B cell (primary cell): Measurements from ENCODE around the gene GALNT5. TPM values are rescaled to one million over a fixed set of nuclear protein-coding genes. Genes with fewer than 3 reads are reported as not detected.

ENCODE experiments used
- ATAC-seq: fragments of 200-7000 bp; cut with Tn5 transposase; one replicate; pipeline ENCODE4 v1.10.0; 2021; ENCODE audit warnings: low read depth, mild to moderate bottlenecking, moderate number of reproducible peaks, moderate library complexity
- CTCF ChIA-PET: fragments of 350-600 bp; sonication (Branson Sonifier 250); formaldehyde crosslinking; loops from one replicate; lab custom pipeline; 2021; ENCODE audit warnings: antibody characterized with exemption, inconsistent platforms; lab: Charles Lee
- POLR2A ChIA-PET: fragments of 350-600 bp; sonication (Branson Sonifier 250); formaldehyde crosslinking; loops from one replicate; lab custom pipeline; 2021; ENCODE audit warnings: antibody characterized with exemption; lab: Charles Lee
- DNase-seq: peaks from one replicate; pipeline ENCODE4 v3.0.0; 2013
- H2AFZ ChIP-seq: 2 replicates; pipeline ENCODE4 v1.6.1; 2012; ENCODE audit warnings: mild to moderate bottlenecking, low read depth, low read length; ENCODE audit not compliant: insufficient read depth, poor library complexity, severe bottlenecking
- H3K27ac ChIP-seq, 2 donors: 1 replicate in 1 of 2; 2 replicates in 1 of 2; pipeline ENCODE4 v1.5.1; 2012 to 2013; ENCODE audit warnings: low read length in 2 of 2, mild to moderate bottlenecking in 2 of 2, moderate library complexity in 1 of 2
- H3K27me3 ChIP-seq, 4 experiments: fragments of 200-600 bp in 1 of 4; sonication (generic) in 1 of 4; replicated peaks in 1 of 4; 1 replicate in 2 of 4; 2 replicates in 2 of 4; pipeline versions ENCODE4 v1.6.1 to v1.7.0; 2013 to 2016; ENCODE audit warnings: low read length in 3 of 4, mild to moderate bottlenecking in 2 of 4, mixed read lengths in 1 of 4, moderate library complexity in 1 of 4; ENCODE audit not compliant: insufficient read depth in 4 of 4, control insufficient read depth in 3 of 4; ENCODE audit errors: control extremely low read depth in 1 of 4
- H3K36me3 ChIP-seq, 2 experiments: replicated peaks in 1 of 2; 1 replicate in 1 of 2; 2 replicates in 1 of 2; pipeline versions ENCODE4 v1.6.1 to v1.7.1; 2013; ENCODE audit warnings: low read length in 1 of 2; ENCODE audit not compliant: insufficient read depth in 2 of 2, control insufficient read depth in 1 of 2; ENCODE audit errors: control extremely low read depth in 1 of 2, extremely low read depth in 1 of 2
- H3K4me1 ChIP-seq, 2 donors: fragments of 200-600 bp in 1 of 2; sonication (generic) in 1 of 2; 1 replicate in 1 of 2; 2 replicates in 1 of 2; pipeline versions ENCODE4 v1.5.1 to v1.6.1; 2013 to 2017; ENCODE audit warnings: low read length in 2 of 2; ENCODE audit not compliant: control insufficient read depth in 2 of 2, insufficient read depth in 2 of 2
- H3K4me2 ChIP-seq: replicated peaks from 2 replicates; pipeline ENCODE3; 2012; ENCODE audit warnings: mild to moderate bottlenecking, low read depth, low read length; ENCODE audit not compliant: poor library complexity, severe bottlenecking
- H3K4me3 ChIP-seq, 5 experiments: fragments of 200-600 bp in 1 of 5; sonication (generic) in 1 of 5; 1 replicate in 3 of 5; 2 replicates in 2 of 5; pipeline versions ENCODE4 v1.5.1 to v1.7.0; 2011 to 2016; ENCODE audit warnings: low read length in 4 of 5, mild to moderate bottlenecking in 4 of 5, low read depth in 2 of 5, control low read depth in 1 of 5, moderate library complexity in 1 of 5; ENCODE audit not compliant: insufficient read depth in 1 of 5; ENCODE audit errors: control extremely low read depth in 1 of 5, extremely low read depth in 1 of 5
- H3K79me2 ChIP-seq: fragments of 200-600 bp; sonication (generic); one replicate; pipeline ENCODE4 v1.6.0; 2016; ENCODE audit warnings: low read length; ENCODE audit not compliant: control insufficient read depth, insufficient read depth
- H3K9ac ChIP-seq: fragments of 200-600 bp; sonication (generic); 2 replicates; pipeline ENCODE4 v1.6.1; 2017; ENCODE audit warnings: mild to moderate bottlenecking, low read length, moderate library complexity
- H3K9me3 ChIP-seq, 3 donors: one replicate each; pipeline versions ENCODE4 v1.6.1 to v1.7.1; 2013; ENCODE audit warnings: low read length in 2 of 3; ENCODE audit not compliant: control insufficient read depth in 2 of 3, insufficient read depth in 1 of 3; ENCODE audit errors: control extremely low read depth in 1 of 3
- H4K20me1 ChIP-seq: 2 replicates; pipeline ENCODE4 v1.6.0; 2012; ENCODE audit warnings: mild to moderate bottlenecking, low read length; ENCODE audit not compliant: insufficient read depth, control insufficient read depth, poor library complexity, severe bottlenecking
- H3K27ac Mint-ChIP-seq: one replicate; pipeline ENCODE4 v1.8.0; 2021; ENCODE audit warnings: mixed read lengths
- H3K27me3 Mint-ChIP-seq: one replicate; pipeline ENCODE4 v1.8.0; 2021; ENCODE audit warnings: mixed read lengths
- H3K4me1 Mint-ChIP-seq: one replicate; pipeline ENCODE4 v1.8.0; 2021; ENCODE audit warnings: mixed read lengths
- H3K4me3 Mint-ChIP-seq: one replicate; pipeline ENCODE4 v1.8.0; 2021; ENCODE audit warnings: mixed read lengths
- H3K9me3 Mint-ChIP-seq: one replicate; pipeline ENCODE4 v1.8.0; 2022; ENCODE audit warnings: mixed read lengths; ENCODE audit not compliant: insufficient read depth
- EZH2 ChIP-seq: IDR thresholded peaks from 2 replicates; pipeline ENCODE4 v1.6.1; 2012; ENCODE audit warnings: borderline replicate concordance, low read depth, mild to moderate bottlenecking, moderate library complexity, low read length; ENCODE audit not compliant: insufficient read depth, poor library complexity, severe bottlenecking
- WGBS: methylation state at CpG from one replicate; pipeline ENCODE4 v1.1.5; 2013; ENCODE audit warnings: missing lambda C conversion rate; ENCODE audit not compliant: insufficient coverage; 5-methylcytosine and 5-hydroxymethylcytosine counted together
- intact Hi-C: fragments of 100-400 bp; cut with micrococcal nuclease; formaldehyde crosslinking; loops from one replicate; pipeline ENCODE4 v1.10.0; 2022
- polyA plus RNA-seq: library from polyadenylated mRNA; depleted of rRNA; stranded (reverse); fragments of >200 nt; gene quantifications from 2 replicates; pipeline ENCODE4 v1.2.3, GENCODE V29; 2012
- total RNA-seq, 2 donors: library from RNA; stranded (reverse); fragments of 120-200 nt in 1 of 2; gene quantifications; 1 replicate in 1 of 2; 2 replicates in 1 of 2; pipeline versions ENCODE4 v1.2.3 to v1.2.4, GENCODE V29; 2013 to 2022
- TF ChIP-seq, protein P1 (sequence below): fragments of 200-600 bp; IDR thresholded peaks from one replicate; pipeline ENCODE4 v1.8.0; 2022; ENCODE audit warnings: antibody characterized with exemption, mild to moderate bottlenecking

Gene GALNT5
- total and polyA plus RNA-seq, 2 donors (not counting 1 experiment from before 2014, with no cell fraction given) = not detected

DNA sequence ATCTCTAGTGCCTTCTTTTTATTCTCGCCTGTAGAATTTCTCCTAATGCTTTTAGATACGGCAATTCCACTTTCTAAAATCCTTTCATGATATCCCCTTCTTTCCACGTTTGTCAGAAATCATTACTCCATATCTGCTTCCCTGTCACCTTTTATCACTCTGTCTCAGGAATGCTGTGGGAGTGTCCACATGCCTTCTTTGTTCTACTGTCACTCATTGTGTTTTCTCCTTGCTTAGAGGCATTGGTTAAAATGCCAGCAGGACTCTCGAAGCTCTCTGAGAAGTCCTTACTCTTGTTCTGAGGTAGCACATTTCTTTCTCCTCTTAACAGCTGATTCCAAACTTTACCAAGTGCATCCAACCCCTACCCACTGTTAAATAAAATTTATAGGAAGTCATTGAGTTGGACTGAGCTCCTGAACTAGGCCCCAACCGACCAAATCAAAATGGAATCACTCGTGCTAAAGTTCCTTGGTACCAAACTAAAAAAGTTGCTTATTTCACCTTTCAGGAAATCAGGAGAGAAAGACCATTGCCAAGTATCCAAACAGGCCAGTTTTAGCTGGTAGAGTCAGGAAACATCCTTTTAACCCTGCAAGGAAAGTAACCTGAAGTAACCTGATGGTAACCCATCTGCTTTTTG lies 10.6 kb upstream of the GALNT5 start:
- no peak overlapping the region for H3K4me2 ChIP-seq
- no peak overlapping the region for H2AFZ ChIP-seq
- no peak overlapping the region for H3K4me3 ChIP-seq
- H3K4me1 ChIP-seq = no peaks in the 10 kb centered on the region
- no peak for TF ChIP-seq EZH2
- TF ChIP-seq, protein P1, sequence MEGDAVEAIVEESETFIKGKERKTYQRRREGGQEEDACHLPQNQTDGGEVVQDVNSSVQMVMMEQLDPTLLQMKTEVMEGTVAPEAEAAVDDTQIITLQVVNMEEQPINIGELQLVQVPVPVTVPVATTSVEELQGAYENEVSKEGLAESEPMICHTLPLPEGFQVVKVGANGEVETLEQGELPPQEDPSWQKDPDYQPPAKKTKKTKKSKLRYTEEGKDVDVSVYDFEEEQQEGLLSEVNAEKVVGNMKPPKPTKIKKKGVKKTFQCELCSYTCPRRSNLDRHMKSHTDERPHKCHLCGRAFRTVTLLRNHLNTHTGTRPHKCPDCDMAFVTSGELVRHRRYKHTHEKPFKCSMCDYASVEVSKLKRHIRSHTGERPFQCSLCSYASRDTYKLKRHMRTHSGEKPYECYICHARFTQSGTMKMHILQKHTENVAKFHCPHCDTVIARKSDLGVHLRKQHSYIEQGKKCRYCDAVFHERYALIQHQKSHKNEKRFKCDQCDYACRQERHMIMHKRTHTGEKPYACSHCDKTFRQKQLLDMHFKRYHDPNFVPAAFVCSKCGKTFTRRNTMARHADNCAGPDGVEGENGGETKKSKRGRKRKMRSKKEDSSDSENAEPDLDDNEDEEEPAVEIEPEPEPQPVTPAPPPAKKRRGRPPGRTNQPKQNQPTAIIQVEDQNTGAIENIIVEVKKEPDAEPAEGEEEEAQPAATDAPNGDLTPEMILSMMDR = no peak
- H3K79me2 ChIP-seq = no peaks in the 10 kb centered on the region
- no peak overlapping the region for H3K27ac Mint-ChIP-seq
- H3K27me3 ChIP-seq = no peaks in the 10 kb centered on the region
- ATAC-seq (no peak), DNase-seq (no peak)
- H3K27ac ChIP-seq = no peak overlapping the region
- no peak overlapping the region for H3K9ac ChIP-seq
- H3K9me3 ChIP-seq = no peaks in the 10 kb centered on the region
- intact Hi-C loops = no loop called here
- H3K9me3 Mint-ChIP-seq = no peaks in the 10 kb centered on the region
- ChIA-PET CTCF (no interaction called here), POLR2A (no interaction called here)
- no peaks in the 10 kb centered on the region for H3K36me3 ChIP-seq
- 90% methylated on average over 2 of the region's 6 CpGs for WGBS
- no peaks in the 10 kb centered on the region for H4K20me1 ChIP-seq
- H3K4me1 Mint-ChIP-seq = no peaks in the 10 kb centered on the region
- peaks cover 3% of the 10 kb centered on the region for H3K27me3 Mint-ChIP-seq
- no peak overlapping the region for H3K4me3 Mint-ChIP-seq

DNA sequence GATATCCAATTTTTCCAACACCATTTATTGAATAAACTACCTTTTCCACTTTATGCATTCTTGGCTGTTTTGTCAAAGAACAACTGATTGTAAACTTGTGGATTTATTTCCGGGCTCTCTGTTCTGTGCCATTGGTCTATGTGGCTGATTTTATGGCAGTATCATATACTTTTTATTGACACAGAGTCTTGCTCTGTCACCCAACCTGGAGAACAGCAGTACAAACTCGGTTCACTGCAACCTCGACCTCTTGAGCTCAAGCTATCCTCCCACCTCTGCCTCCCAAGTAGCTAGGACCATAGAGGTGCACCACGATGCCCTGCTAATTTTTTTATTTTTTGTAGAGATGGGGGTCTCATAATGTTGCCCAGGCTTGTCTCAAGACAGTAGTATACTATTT lies 6.7 kb upstream of the GALNT5 start:
- CTCF ChIA-PET = no interaction called here
- WGBS = 84% methylated on average over 2 of the region's 4 CpGs

More for the DNA sequence above, 6.7 kb upstream of the GALNT5 start:
- POLR2A ChIA-PET = no interaction called here
- intact Hi-C loops = no loop called here
- H3K79me2 ChIP-seq = no peaks in the 10 kb centered on the region
- H3K4me1 ChIP-seq = no peaks in the 10 kb centered on the region
- no peak overlapping the region for H3K4me3 ChIP-seq
- ATAC-seq (no peak), DNase-seq (no peak)
- no peaks in the 10 kb centered on the region for H3K36me3 ChIP-seq
- H3K9ac ChIP-seq = no peak overlapping the region
- Mint-ChIP-seq H3K4me3 (no peak overlapping the region), H3K4me1 (no peaks in the 10 kb centered on the region), H3K27ac (no peak overlapping the region), H3K9me3 (no peaks in the 10 kb centered on the region), H3K27me3 (peaks cover 10% of the 10 kb centered on the region)
- H3K4me2 ChIP-seq = no peak overlapping the region
- TF ChIP-seq EZH2 = no peak
- TF ChIP-seq, protein P1 = no peak
- H2AFZ ChIP-seq = no peak overlapping the region
- no peaks in the 10 kb centered on the region for H3K27me3 ChIP-seq
- H4K20me1 ChIP-seq = no peaks in the 10 kb centered on the region
- H3K9me3 ChIP-seq = no peaks in the 10 kb centered on the region
- no peak overlapping the region for H3K27ac ChIP-seq
